Psoas muscle (tissue), 8 donors: ENCODE data around the gene PLXNB2. TPM values are rescaled to one million over a fixed set of nuclear protein-coding genes. Genes with fewer than 3 reads are reported as not detected.

ENCODE experiments used
- ATAC-seq, 4 donors: fragments of 200-7000 bp; cut with Tn5 transposase; one replicate each; pipeline ENCODE4 v1.9.1; 2020; ENCODE audit warnings: moderate library complexity in 3 of 4, mild to moderate bottlenecking in 2 of 4
- DNase-seq, 2 donors: peaks; one replicate each; pipeline ENCODE4 v3.0.0-alpha.2; 2020
- H3K27ac ChIP-seq: fragments of 200-600 bp; one replicate; pipeline ENCODE4 v1.8.0; 2022
- H3K27me3 ChIP-seq, 3 donors: fragments of 200-600 bp in 1 of 3; one replicate each; pipeline versions ENCODE4 v1.6.1 to v1.8.0; 2013 to 2022; ENCODE audit warnings: low read length in 2 of 3, mild to moderate bottlenecking in 2 of 3, moderate library complexity in 1 of 3; ENCODE audit not compliant: insufficient read depth in 3 of 3
- H3K36me3 ChIP-seq, 2 donors: fragments of 200-600 bp in 1 of 2; one replicate each; pipeline versions ENCODE4 v1.6.1 to v1.8.0; 2013 to 2022; ENCODE audit warnings: low read depth in 1 of 2, mild to moderate bottlenecking in 1 of 2, moderate library complexity in 1 of 2; ENCODE audit not compliant: insufficient read depth in 1 of 2
- H3K4me1 ChIP-seq: fragments of 200-600 bp; one replicate; pipeline ENCODE4 v1.8.0; 2022
- H3K4me3 ChIP-seq: fragments of 200-600 bp; one replicate; pipeline ENCODE4 v1.8.0; 2022; ENCODE audit warnings: mild to moderate bottlenecking
- H3K9me3 ChIP-seq: fragments of 200-600 bp; one replicate; pipeline ENCODE4 v1.8.0; 2022
- WGBS, 3 donors: extraction: QIAGEN DNeasy Blood & Tissue Kit; methylation state at CpG; one replicate each; pipeline versions ENCODE4 v1.1.6 to v1.1.7; 2013; 5-methylcytosine and 5-hydroxymethylcytosine counted together
- intact Hi-C, 2 donors: fragments of 100-400 bp; cut with DNase I; formaldehyde crosslinking; loops; one replicate each; pipeline versions ENCODE4 v1.11.0 to v1.14.2; 2022
- polyA plus RNA-seq, 3 donors: library from polyadenylated mRNA; stranded (reverse); fragments of 200-250 nt; gene quantifications; one replicate each; pipeline ENCODE4 v1.2.3, GENCODE V29; 2013
- total RNA-seq, 4 donors: library from RNA; stranded (reverse); fragmentation: NEBNext Ultra II Directional in 2 of 4; extraction: Animal tissue kit (Norgen Biotek cat#: 25700) in 2 of 4; gene quantifications; one replicate each; pipeline versions ENCODE4 v1.2.1 to v1.2.4, GENCODE V29; 2021 to 2023
- TF ChIP-seq, protein P1 (sequence below): fragments of 200-600 bp; IDR thresholded peaks from one replicate; pipeline ENCODE4 v1.8.0; 2022; ENCODE audit warnings: antibody characterized with exemption
- donor health status: healthy with polysubstance abuse.
- donor health status: DM: no; HTN: no; CAD: no; lungs with moderate emphysema.
- donor health status: Bipolar disorder and iron deficiency.
- donor health status: healthy.
- donor health status: DM: yes; HTN: yes; CAD: no.
- donor health status: DM: no; HTN: no; CAD: no.
- donor health status: DM: no; HTN: no; CAD: no.
- donor health status: DM: yes; HTN: yes; CAD: no.

PLXNB2 gene
- total and polyA plus RNA-seq, 7 donors = 3.9 to 43.7 (median 13.6) TPM

DNA sequence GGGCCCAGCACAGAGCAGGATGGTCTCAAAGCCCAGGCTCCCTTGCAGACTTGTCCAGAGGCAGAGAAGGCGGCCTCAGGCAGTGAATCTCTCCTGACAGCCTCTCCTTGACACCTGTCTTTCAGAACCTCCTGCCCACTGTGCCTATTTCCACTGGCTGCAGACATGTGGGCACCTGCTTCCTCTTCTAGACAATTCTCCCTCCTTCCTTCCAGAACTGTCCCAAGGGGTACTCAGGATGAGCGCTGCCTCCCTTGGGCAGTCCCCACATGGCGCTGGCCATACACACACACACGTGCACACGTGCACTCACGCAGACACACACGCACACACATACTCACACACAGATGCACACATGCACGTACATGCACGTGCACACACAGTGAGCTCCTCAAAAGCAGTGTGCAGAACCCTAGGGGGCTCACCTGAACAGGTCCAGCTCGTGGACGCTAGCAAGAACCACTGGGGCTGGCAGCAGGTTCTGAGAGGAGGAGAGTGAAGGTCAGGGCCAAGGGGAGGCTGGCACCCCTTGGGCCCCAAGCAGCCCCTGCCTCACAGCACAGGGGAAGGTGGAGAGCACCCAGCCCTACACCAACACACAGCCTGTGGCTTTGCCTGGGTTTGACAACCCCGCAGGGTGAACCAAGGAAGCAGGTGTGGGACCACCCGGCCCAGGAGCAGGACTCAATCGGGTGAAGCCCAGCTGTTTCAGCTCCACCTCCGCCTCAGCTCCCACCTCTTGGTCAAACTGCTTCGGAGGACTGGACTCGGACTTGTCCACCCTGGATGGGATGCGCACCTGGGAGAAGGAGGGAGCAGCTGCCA is 8.1 kb upstream of the PLXNB2 start:
- ATAC-seq (no peak), DNase-seq (no peak)
- Histone ChIP-seq H3K4me1 (no peaks in the 10 kb centered on the region), H3K27me3 (no peaks in the 10 kb centered on the region), H3K36me3 (no peaks in the 10 kb centered on the region), H3K4me3 (no peak overlapping the region), H3K9me3 (no peaks in the 10 kb centered on the region), H3K27ac (no peak overlapping the region)
- TF ChIP-seq, protein P1, sequence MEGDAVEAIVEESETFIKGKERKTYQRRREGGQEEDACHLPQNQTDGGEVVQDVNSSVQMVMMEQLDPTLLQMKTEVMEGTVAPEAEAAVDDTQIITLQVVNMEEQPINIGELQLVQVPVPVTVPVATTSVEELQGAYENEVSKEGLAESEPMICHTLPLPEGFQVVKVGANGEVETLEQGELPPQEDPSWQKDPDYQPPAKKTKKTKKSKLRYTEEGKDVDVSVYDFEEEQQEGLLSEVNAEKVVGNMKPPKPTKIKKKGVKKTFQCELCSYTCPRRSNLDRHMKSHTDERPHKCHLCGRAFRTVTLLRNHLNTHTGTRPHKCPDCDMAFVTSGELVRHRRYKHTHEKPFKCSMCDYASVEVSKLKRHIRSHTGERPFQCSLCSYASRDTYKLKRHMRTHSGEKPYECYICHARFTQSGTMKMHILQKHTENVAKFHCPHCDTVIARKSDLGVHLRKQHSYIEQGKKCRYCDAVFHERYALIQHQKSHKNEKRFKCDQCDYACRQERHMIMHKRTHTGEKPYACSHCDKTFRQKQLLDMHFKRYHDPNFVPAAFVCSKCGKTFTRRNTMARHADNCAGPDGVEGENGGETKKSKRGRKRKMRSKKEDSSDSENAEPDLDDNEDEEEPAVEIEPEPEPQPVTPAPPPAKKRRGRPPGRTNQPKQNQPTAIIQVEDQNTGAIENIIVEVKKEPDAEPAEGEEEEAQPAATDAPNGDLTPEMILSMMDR = no peak
- intact Hi-C loops = no loop called here
- 87 to 88% (median 88%) methylated on average over 15 to 18 of the region's 18 CpGs for WGBS, 3 donors

DNA sequence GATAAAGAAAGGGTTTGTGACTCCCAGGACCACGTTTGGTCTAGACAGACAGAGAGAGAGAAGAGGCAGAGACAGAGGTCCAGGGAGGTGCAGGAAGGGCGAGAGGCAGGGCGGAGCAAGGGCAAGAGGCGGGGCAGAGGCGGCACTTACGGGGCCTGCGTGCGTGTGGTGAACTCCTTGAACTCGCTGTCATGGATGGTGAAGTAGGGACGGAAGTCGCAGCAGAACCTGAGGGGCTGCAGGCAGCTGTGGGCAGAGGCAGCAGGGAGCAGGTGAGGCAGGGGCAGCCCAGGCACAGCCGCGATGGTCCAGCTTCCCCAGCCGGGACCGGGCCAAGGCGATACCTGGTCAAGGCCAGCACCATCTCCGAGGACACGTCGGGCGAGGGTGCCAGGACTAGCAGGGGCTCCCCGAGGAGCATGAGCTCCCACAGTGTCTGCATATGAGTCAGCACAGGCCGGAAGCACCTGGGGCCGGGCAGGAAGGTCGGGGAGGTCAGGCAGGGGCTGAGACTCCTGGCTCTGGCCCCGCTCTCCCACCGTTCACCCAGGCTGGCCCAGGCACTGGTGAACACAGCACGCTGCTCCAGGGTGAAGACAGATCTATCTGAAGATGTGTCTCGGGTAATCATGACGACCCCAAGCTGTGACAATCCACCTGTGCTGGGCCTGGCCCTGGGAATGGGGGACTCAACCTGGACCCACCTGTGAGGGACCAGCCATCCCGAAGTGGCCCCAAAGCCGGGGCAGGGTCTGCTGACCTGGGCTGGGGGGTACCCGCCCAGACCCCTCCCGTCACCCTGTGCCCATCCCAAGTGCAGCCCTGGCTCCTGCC is 7.2 kb upstream of the PLXNB2 start:
- 65 to 70% (median 68%) methylated on average over 32 to 33 of the region's 33 CpGs for WGBS, 3 donors
- no peaks in the 10 kb centered on the region for H3K36me3 ChIP-seq
- H3K4me1 ChIP-seq = no peaks in the 10 kb centered on the region
- TF ChIP-seq, protein P1 = no peak
- DNase-seq (peak in 1 of 2 donors; percentile 57), ATAC-seq (peak in 3 of 4 donors; percentile 17 to 51 (median 25))
- intact Hi-C loops = no loop called here
- no peaks in the 10 kb centered on the region for H3K27me3 ChIP-seq
- no peak overlapping the region for H3K27ac ChIP-seq
- peak overlapping the region; percentile 28 for H3K4me3 ChIP-seq
- no peaks in the 10 kb centered on the region for H3K9me3 ChIP-seq

DNA sequence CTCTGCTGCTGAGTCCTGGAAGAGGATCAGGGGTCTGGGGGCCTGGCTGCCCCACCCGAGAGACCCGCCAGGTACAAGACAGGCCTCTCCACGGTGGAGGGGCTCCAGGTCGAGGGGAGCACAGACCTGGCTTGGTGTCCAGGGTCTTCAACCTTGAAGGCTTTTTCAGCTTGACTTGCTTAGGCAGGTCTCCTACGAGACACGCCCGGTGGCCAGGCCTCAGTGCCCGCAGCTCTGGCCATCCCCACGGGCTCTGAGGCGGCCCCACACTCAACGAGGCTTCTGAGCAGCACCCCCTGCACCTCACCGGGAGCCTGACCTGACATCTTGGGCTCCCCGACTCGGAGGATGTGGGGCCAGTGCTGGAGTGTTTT is 6.6 kb upstream of the PLXNB2 start:
- intact Hi-C loops = no loop called here
- Histone ChIP-seq H3K36me3 (no peaks in the 10 kb centered on the region), H3K9me3 (no peaks in the 10 kb centered on the region), H3K4me3 (no peak overlapping the region), H3K27me3 (no peaks in the 10 kb centered on the region), H3K27ac (no peak overlapping the region), H3K4me1 (no peaks in the 10 kb centered on the region)
- WGBS, 3 donors = 67 to 72% (median 71%) methylated on average over 13 to 14 of the region's 14 CpGs
- TF ChIP-seq, protein P1 = no peak
- no peak for ATAC-seq
- no peak for DNase-seq

DNA sequence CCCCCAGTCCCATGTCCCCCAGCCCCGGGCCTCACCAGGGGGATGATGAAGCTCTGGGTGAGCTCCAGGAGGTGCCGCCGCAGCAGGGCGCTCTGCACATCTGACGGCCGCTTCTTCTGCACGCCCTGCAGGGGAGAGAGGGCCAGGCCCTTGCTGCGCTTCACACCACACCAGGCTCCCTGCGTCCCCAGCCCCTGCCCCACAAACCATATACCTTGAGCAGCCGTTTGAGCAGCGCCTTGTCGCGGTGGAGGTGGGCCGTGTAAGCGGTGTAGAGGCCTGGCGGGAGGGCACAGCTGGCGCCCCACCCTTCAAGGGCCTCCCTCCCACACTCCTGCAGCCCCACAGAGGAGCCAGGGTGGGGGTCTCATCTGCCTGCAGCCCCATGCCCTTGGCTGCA is 6.2 kb upstream of the PLXNB2 start:
- DNase-seq (no peak), ATAC-seq (no peak)
- Histone ChIP-seq H3K4me3 (no peak overlapping the region), H3K27ac (no peak overlapping the region), H3K4me1 (no peaks in the 10 kb centered on the region), H3K27me3 (no peaks in the 10 kb centered on the region), H3K36me3 (no peaks in the 10 kb centered on the region), H3K9me3 (no peaks in the 10 kb centered on the region)
- 84 to 95% (median 87%) methylated on average over 14 to 17 of the region's 17 CpGs for WGBS, 3 donors
- intact Hi-C loops = no loop called here
- TF ChIP-seq, protein P1 = no peak
